Germinal center (tissue), 1 donor: ENCODE results near the gene NEK10.

ENCODE experiments used
- DNase-seq: peaks from one replicate; pipeline ENCODE4 v3.0.0; 2012; ENCODE audit warnings: mixed read lengths, low spot score

NEK10 gene

DNA sequence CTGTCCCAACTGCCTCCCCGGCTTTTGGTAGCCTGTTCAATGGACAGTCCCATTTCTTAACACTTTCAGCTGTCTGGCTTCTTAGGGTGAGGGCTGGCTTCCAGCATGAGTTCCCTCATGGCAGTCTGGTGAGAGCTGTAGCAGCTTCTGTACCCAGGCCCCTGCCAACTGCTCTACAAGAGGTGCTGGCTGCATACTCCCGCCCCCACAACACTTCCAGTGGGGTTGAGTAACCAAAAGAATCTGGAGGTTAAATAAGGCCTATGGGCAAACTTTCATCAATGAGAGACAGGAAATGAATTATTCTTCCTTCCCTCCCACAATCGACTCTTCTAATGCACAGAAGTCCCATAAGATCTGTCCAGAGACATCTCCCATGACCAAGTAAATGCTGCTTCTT is 145.0 kb downstream of the NEK10 start:
- DNase-seq = no peak

DNA sequence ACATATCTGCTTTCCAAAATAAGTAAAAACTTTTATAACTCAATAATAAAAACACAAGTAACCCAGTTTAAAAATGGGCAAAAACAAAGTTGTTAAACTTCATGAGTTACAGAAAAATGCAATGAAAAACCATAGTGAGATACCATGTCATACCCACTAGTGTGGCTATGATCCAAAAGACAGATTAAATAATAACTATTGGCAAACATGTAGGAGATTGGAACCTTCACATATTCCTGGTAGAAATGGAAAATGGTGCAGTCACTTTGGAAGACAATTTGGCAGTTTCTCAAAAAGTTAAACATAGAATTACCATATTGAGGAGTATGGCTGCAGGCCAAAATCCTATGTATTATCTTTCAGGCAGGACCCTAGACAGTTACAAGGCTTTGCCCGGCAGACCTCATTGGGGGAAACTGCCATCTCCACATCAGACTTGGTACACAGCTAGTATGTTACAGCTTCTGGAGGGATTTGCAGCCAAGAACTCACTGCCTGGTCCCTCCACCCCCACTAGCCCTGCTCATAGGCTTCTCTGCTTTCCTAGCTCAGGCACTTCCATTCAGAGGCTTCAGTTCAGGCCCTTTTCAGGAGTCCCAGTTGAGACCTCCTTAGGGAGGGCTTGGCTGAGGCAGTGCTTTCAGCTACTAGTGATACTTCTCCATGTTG is 147.8 kb downstream of the NEK10 start:
- DNase-seq = no peak

DNA sequence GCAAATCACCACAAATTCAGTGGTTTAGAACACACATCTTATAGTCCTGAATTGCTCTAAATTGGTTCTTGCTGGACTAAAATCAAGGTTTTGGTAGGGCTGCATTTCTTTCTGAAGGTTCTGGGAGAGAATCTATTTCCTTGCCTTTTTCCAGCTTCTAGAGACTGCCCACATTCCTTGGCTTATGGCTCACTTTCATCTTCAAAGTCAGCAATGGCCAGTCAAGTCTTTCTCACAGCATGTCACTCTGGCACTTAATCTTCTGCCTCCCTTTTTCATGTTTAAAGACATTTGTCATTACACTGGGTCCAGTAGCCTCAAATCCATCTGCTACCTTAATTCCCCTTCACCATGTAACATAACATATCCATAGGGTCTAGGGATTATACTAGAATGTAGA is 149.0 kb downstream of the NEK10 start:
- DNase-seq = no peak

DNA sequence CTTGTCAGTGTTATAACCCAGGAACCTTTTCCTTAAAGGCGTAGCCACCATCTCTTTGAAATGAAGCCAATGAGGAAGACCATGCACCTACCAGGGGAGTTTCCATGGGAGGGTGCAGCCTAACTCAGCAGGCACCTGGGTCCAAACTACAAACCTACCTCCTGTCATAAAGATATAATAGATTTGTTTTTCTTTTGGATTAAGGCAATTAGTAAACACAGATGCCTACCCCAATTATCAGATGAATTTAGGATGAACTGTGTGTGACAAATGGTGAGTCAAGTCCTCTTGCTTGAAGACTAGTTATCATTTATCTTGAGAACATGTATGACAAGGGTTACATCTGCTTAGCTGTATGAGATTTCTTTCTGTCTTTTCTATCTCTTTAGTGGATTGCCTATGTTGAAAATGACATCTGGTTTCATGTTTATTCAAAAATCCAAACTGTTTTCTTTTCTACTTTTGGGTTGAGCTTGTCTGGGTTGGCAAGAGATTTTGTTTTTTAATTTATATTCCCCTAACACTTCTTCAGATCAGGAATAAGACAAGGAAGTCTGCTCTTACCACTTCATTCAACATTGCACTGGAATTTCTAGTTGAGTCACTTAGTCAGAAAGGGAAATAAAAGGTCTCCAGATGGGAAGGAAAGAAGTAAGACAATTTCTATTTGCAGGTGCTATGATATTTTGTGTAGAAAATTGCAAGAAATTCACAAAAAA is 149.9 kb downstream of the NEK10 start:
- DNase-seq = no peak

DNA sequence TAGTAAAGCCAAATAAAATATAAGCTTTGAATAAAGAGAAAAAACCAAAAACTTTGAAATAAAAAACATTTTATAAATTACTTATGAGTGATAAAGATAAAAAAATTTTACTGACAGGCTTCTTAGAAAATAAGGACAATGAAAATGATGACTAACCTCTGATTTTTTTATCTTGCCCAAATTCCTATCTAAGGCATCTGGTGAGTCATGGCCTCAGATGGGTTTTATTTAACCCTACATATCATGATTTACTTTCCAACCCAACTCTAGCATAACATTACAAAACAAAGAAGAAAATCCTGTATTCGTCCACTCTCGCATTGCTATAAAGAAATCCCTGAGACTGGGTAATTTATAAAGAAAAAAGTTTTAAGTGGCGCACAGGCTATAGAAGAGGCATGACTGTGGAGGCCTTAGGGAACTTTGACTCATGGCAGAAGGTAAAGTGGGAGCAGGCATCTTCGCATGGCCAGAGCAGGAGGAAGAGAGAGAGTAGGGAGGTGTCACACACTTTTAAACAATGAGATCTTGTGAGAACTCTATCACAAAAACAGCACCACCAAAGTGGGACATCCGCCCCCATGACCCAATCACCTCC is 152.1 kb downstream of the NEK10 start:
- DNase-seq = no peak

DNA sequence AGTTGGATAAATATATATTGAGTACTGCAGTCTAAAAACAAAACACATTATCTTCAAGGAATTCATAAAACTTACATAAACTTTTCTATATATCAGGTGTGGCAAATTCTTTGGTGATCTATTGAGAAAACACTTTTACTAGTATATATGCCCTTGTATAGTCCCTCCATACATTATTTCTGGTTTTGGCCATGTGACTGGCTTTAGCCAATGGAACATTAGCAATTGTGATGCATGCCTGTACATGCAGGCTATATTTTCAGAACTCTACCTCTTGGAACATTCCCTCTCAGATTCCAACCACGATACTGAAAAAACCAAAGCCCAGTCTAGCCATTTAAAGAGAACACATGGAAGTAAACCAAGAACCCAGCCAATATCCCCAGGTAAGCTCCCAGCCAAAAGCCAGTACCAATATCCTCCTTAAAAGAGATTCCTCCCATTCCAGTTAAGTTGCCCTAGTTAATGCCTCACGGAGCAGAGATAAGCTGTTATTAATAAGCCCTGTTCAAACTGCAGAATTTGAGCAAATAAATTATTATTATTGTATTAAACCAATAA is 152.8 kb downstream of the NEK10 start:
- DNase-seq = no peak

DNA sequence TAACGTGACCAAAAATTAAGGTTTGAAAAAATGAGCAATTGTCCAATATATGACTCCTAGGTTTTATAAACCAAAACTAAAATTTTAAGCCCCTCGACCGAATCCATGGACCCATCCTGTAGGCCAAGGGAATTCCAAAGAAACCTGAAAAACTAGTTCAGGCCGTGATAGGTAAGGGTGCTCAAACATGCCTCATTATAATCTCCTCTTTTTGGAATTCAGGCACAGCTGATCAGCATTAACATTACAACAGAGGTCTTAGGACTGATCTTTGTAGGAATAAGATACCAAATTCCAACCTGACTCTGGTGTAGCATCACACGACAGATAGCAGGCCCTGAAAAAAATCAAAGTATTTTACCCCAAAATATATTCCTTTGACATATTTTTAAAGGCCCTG is 155.7 kb downstream of the NEK10 start:
- no peak for DNase-seq

DNA sequence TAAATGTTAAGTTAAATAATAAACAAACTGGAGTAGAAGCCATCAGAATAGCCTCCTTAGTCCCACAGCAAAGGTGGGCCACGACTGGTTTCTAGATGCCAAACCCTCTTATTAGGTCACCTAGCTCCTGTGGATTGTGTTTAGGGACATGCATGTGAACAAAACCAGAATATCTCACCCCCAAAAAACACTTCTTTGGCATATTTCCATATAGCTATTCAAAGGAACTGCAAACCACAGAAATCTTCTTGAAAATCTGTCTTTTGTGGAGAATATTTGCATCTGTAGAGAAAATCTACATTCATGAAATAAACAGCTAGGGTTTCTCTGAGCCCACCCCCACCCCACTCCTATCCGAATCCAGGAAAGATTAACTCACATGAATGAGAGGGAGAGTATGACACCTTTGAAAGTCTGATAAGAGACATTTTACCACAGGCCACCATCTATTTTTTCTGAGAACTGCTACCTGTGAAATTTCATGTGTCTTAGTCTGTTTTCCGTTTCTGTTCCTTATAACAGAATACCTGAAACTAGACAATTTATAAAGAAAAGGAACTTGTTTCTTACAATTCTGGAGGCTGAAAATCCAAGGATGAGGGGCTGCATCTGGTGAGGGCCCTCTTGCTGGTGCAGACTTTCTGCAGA is 159.4 kb downstream of the NEK10 start:
- no peak for DNase-seq

DNA sequence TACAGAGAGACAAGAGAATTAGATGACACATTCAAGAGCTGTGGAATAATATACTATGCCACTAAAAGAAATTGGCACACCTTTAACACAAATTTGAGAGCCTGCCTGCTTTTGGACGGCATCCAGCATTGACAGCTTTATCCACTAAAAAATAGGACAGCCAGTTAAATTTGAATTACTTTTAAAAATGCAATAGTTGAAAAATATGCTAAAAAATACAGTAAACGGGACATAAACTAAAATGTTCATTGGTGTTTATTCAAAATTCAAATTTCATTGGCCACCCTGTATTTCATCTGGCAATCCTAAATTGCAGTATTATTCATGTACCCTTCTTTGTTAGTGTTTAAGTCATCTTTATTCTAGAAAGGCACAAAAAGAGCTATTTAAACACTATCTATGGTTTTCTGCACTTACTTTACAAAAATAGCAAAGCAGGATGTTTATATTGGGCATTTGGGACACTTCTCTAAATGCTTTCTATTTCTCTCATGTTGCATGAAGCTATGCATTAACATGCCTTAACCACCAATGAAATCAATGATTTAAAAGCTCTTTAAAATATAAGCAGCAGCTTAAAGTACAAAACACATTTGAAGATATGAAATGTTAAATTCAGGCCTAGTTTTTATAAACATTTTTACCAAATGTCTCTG is 160.1 kb downstream of the NEK10 start:
- DNase-seq = no peak

DNA sequence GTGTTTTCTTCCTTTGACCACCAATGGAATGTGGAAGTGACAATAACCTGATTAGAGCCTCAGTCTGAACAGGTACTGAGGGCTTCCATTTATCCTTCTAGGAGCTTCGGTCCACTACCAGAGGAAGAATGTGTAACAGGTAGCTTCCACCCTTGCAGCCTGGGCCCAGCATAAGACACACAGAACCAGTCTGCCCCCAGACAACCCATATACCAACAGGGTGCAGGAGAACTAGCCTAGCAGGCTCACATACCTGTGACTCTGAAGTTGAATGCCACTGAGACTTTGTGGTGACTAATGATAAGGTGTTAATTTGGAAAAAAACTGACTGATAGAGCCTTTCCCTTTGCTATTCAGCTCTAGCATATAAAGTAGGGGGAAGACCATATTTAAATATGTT is 166.2 kb downstream of the NEK10 start:
- DNase-seq = no peak

DNA sequence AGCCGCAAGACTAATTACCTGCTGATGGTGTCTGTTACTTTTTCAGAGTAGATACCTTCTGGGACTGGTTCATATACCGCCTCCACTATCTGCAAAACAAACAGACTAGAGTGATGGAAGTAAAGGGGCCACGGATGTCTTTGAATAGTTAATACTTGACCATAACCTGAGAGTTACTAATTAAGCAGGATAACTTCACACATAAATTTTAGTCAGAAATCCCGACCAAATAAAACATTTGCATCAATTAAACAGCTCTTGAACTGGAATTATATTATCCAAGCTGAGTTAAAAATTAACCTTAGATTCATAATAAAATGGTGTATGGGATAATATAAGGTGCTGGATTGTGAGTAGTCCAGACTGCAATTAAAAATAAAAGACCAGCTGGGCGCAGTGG is 167.7 kb downstream of the NEK10 start:
- DNase-seq = no peak

DNA sequence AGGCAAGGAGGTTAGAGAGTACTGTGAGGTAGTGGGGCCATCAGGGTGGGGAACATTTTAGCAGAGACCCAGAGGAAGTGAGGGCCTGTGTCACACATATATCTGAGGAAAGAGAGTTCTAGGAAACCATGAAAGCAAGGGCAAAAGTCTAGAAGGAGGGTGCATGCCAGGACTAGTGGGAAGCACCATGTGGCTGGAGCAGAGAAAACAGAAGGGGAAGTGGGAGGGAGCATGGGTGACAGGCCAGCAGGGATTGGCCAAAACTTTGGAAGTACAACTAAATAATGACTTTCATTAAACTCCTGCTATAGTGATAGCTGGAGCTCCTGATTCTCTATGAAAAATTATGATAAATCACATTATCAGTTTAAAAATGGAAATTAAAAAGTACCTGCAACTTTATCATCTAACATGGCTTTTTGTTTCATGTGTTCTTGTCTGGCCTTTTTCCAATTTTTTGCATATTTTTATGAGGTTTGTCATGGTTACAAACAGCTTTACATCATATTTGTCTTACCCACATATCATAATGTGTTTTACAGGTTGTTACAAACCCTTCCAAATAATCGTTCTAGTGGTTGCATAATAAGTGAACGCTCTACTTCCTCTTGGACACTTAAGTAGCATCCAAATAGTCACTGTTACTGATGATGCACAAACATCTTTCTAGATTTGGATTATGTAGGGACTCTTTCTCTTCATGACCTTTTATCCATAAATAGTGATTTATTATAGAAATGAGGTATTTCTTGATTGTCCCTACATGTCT is 168.3 kb downstream of the NEK10 start:
- no peak for DNase-seq

DNA sequence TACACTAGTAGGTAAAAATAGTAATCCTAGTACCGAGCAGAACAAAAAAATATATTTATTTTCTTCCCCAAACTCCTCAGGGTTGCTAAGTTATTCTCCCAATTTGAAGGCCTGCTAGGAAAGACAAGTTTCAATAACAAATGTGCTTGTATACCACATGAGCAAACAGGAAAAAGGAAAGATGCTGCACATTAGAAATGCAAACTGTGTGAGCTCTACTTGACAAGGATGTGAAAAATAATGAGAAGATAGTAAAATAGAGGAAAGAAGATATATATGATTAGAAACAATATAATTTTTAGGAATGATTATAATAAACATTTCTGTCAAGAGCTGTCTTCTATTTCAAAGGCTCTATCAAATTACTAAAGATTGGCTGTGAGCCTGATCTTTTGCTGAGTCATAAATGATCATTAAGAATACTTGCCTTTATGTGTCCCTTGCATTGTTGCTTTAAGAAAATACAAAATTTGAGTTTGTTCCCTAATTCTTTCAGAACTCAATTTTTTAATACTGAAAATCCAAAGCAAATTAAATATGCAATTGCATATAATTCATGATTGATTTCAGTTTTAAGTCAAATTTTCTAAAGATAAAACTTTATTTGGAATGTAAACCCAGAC is 174.2 kb downstream of the NEK10 start:
- DNase-seq = no peak

DNA sequence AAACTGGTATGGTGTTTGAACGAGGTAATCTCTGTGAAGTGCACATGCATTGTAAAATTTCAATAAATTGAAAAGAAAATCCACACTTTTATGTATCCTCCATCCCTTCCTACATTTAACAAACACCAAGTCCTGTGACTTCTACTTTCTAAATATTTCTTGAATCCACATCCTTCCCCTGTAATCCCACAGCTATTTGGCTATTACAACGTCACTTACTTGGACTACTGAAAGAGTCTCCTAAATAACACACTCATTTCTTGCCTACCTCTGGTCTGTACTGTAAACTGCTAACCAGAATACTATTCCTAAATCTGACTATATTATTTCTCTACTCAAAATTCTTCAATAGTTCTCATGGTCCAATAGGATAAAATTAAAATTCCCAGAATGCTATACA is 176.1 kb downstream of the NEK10 start:
- DNase-seq = no peak

DNA sequence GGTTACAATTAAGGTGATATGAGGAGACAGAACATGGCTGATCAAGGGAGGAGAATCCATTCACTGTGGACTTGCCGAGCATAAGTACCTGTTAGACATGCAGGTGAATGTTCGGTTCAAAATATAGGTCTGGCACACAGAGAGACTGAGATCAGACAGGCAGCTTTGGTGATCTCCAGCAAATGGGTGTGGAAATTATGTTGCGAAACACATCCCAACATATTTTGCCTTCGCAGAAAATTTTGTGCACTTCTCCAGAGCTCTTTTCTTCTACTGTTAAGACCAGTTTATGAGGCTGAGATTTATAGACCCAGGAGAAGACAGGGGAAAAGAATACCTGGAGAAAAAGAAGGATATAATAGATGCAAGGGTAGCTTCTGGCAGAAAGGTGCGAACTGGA is 183.2 kb downstream of the NEK10 start:
- no peak for DNase-seq

DNA sequence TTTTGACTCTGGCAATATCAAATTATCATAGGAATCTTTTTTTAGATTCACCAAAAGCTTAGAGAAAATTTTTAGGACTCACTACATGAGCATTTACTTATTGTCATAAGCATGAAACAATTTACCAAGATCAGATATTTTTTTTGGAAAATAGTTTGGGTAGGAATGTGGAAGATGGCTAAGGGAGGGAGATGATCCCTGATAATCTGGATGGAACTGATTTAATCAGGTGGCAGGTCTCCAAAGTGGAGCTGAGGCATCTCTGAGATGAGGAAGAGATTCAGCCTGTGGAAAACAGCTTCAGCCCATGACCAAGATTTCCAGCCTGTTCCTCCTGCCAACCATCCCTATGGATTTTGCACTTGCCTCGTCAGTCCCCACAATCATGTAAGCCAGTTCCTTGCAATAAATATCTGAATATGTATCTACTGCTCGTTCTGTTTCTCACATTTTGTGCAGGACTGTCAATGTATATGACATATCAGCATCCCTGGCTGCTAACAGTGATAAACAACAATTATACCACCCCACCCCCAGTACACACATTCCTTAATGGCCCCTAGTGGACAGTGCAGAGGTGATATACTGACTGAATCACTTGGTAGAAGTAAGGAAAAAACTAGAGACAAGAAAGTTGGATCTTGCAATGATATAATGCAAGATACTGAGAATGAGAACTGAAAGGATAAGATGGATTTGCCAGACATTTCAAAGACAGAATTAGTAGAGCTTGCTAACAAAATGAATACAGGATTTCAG is 183.8 kb downstream of the NEK10 start:
- no peak for DNase-seq

DNA sequence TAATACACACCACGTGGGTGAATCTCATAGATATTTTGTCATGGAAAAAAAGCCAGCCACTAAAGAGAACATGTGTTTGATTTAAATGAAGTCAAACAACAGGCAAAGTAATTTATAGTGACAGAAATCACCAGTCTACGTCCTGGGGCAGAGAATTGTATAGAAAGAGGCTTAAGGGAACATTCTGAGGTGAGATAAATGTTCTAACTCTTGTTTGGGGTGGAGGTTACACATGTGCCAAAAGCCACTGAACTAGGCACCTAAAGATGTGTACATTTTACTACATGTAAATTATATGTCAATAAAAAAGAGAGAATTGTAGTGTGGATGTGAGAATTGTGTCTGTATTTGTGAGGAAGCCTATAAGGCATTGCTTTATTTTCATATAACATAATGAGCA is 184.9 kb downstream of the NEK10 start:
- no peak for DNase-seq

DNA sequence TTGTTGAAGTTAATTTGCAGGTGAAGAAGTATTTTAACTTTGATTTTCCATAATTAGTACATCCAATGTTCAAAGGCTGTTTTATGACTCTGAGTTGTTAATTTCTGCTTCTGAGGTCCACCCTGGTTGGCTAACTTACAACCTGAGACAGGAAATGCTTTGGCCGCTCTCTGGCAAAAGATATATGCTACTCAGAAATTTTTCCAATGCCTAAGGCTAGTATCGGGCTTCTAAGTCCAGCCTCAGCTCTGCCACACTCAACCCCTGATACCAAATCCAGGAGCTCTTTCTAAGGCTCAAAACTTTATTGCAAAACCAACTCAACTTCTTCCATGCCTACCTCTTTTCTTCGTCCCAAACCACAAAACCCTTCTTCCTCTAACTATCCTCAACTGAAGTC is 192.9 kb downstream of the NEK10 start:
- no peak for DNase-seq

DNA sequence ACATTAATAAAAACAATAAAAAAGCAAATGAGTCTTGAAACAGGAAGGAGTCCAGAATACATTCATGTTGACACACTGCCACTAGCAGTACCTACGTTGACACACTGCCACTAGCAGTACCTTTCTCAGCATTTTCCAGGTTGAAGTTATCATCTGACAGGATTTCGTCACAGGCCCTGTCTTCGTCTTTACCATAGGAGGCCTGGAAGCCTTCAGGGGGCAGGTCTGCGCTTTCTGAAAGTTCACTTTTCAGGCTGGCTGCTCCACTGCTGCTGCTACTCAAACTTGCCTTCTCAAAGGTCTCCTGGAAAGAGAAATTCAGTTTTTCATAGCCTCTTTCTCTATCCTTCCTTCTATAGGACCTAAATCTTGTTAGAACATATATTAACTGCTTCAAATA is 194.7 kb downstream of the NEK10 start:
- no peak for DNase-seq

DNA sequence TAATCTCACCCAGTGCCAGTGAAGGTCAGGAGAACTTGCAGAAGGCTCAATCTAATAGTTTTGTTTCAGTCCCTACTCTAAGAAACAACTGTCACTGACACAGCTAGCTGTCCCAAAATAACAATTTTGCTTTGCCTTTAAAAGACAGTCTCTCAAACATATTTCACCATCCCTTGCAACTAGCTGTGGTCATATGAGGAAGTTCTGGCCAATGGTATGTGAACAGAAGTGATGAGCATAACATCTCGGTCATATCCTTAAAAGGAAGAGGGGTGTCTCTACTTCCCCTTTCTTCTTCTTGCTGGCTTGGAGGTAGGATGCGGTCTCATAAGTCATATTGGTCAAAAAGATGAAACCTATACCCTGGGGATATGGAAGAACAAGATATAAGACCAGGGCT is 198.1 kb downstream of the NEK10 start:
- peak; percentile 10 for DNase-seq
